ENCODE results near the gene RIPK1.
"Not testable (repeated sequence)": the region's sequence is repeated elsewhere in the genome, so short reads cannot be mapped to it uniquely, and the experiment has no call there.

RIPK1 gene

DNA sequence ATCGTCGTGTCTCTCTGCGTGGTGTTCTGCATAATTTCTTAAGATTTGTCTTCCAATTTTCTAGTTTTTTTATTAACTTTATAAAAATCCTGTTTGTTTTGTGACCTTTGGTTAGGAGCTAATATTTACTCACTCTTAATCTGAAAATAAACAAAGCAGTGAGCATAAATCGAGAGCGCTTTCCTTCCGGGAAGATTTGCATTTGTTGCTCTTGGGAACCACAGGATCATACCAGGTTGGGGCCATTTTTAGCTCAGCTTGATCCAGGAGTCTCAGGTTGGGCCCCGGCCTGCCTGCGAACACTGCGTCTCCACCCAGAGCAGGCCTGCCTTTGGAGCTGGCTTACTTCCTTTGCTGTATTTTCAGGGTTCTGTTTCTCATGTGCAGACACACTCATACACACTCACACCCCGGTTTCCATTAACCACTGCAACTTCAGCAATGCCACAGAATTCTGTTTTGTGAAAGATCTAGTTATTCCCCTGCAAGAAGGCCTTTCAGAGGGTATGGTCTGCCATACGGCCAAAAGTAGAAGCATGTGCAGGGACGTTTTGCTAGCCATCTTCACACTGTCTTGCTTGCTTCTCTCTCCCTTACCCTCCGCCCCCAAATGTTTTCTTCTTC lies 67.5 kb downstream of the RIPK1 start:
- Histone ChIP-seq H3K4me1 (ENCODE audit: insufficient read depth, low read length) (no peaks in the 10 kb centered on the region), H2AFZ (ENCODE audit: low read depth, low read length) (no peak overlapping the region), H3K36me3 (ENCODE audit: insufficient read depth, low read length) (peaks cover 31% of the 10 kb centered on the region), H4K20me1 (ENCODE audit: insufficient read depth, low read length) (no peaks in the 10 kb centered on the region), H3K9ac (ENCODE audit: low read depth, low read length) (no peak overlapping the region), H3K27me3 (ENCODE audit: insufficient read depth, low read length, poor library complexity) (no peaks in the 10 kb centered on the region), H3K4me2 (ENCODE audit: insufficient read depth, low read length) (no peak overlapping the region), H3K4me3 (ENCODE audit: low read depth in 1 of 2, low read length in 2 of 2) (no peak overlapping the region), H3K79me2 (ENCODE audit: insufficient read depth, low read length) (no peaks in the 10 kb centered on the region), H3K9me3 (ENCODE audit: insufficient read depth, low read length, severe bottlenecking) (no peaks in the 10 kb centered on the region), H3K27ac (ENCODE audit: low read length) (no peak overlapping the region)
- ATAC-seq (ENCODE audit: insufficient read depth, low read depth): no peak
- no peak for DNase-seq
- no peak for TF ChIP-seq EZH2 (IDR thresholded peaks at IDR 0.05; ENCODE audit: borderline replicate concordance, low read depth, low read length, severe bottlenecking)
- no peak for TF ChIP-seq CTCF (IDR thresholded peaks at IDR 0.05; ENCODE audit: borderline replicate concordance, extremely low read depth, low read length, poor library complexity, severe bottlenecking)

DNA sequence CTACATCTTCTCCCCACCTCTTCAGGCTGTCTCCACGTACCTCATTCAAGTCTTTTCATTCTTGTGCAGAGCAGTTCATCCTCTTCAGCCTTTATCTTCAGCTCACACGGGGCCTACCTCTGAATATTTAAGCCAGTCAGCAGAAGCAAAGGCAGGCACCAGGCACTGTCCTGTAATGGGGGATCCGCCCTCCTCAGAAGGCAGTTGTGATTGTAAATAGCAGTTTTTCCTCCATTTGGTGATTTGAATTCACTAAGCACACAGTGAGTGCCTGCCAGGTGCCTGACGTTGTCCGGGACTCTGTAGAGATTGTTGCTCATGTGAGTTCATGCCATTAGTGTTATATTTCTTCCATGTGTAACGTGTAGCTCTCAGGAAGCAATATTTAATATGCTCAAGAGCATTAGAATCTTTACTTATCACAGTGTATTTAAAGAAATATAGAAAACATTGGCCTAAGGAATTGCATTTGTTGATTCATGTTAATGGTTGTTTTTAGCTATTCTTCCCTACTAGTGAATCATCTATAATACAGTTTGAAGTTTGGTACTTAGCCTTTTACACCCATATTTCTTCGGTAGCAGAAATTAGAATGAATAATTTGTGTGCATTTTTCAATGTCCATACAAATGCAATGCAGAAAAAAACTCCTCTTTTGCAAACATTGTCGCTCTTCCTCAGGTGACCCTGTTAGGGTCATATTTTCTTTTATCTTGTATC lies 68.2 kb downstream of the RIPK1 start:
- ATAC-seq (ENCODE audit: insufficient read depth, low read depth) (no peak), DNase-seq (no peak)
- no peaks in the 10 kb centered on the region for H3K9me3 ChIP-seq (ENCODE audit: insufficient read depth, low read length, severe bottlenecking)

GRCh38 chr6:3137057-3137777 lies 68.9 kb downstream of the RIPK1 start:
- no peak overlapping the region for H3K27ac ChIP-seq (ENCODE audit: low read length)
- ATAC-seq (ENCODE audit: insufficient read depth, low read depth) (no peak), DNase-seq (no peak)
- H3K4me3 ChIP-seq (ENCODE audit: low read depth in 1 of 2, low read length in 2 of 2): no peak overlapping the region
- H3K27me3 ChIP-seq (ENCODE audit: insufficient read depth, low read length, poor library complexity): no peaks in the 10 kb centered on the region
- no peaks in the 10 kb centered on the region for H3K4me1 ChIP-seq (ENCODE audit: insufficient read depth, low read length)
- no peak overlapping the region for H2AFZ ChIP-seq (ENCODE audit: low read depth, low read length)
- H3K4me2 ChIP-seq (ENCODE audit: insufficient read depth, low read length): no peak overlapping the region
- no peaks in the 10 kb centered on the region for H4K20me1 ChIP-seq (ENCODE audit: insufficient read depth, low read length)
- no peak overlapping the region for H3K9ac ChIP-seq (ENCODE audit: low read depth, low read length)
- H3K9me3 ChIP-seq (ENCODE audit: insufficient read depth, low read length, severe bottlenecking): no peaks in the 10 kb centered on the region
- TF ChIP-seq EZH2 (IDR thresholded peaks at IDR 0.05; ENCODE audit: borderline replicate concordance, low read depth, low read length, severe bottlenecking): no peak
- TF ChIP-seq CTCF (IDR thresholded peaks at IDR 0.05; ENCODE audit: borderline replicate concordance, extremely low read depth, low read length, poor library complexity, severe bottlenecking): no peak
- no peaks in the 10 kb centered on the region for H3K79me2 ChIP-seq (ENCODE audit: insufficient read depth, low read length)
- peaks cover 34% of the 10 kb centered on the region for H3K36me3 ChIP-seq (ENCODE audit: insufficient read depth, low read length)

More for the DNA sequence above, 68.2 kb downstream of the RIPK1 start:
- H3K9ac ChIP-seq (ENCODE audit: low read depth, low read length): no peak overlapping the region
- no peaks in the 10 kb centered on the region for H4K20me1 ChIP-seq (ENCODE audit: insufficient read depth, low read length)
- H3K4me3 ChIP-seq (ENCODE audit: low read depth in 1 of 2, low read length in 2 of 2): no peak overlapping the region
- peaks cover 34% of the 10 kb centered on the region for H3K36me3 ChIP-seq (ENCODE audit: insufficient read depth, low read length)
- H2AFZ ChIP-seq (ENCODE audit: low read depth, low read length): no peak overlapping the region
- no peak for TF ChIP-seq CTCF (IDR thresholded peaks at IDR 0.05; ENCODE audit: borderline replicate concordance, extremely low read depth, low read length, poor library complexity, severe bottlenecking)
- no peak for TF ChIP-seq EZH2 (IDR thresholded peaks at IDR 0.05; ENCODE audit: borderline replicate concordance, low read depth, low read length, severe bottlenecking)
- H3K27ac ChIP-seq (ENCODE audit: low read length): no peak overlapping the region
- H3K4me2 ChIP-seq (ENCODE audit: insufficient read depth, low read length): no peak overlapping the region
- H3K4me1 ChIP-seq (ENCODE audit: insufficient read depth, low read length): no peaks in the 10 kb centered on the region
- H3K27me3 ChIP-seq (ENCODE audit: insufficient read depth, low read length, poor library complexity): no peaks in the 10 kb centered on the region
- no peaks in the 10 kb centered on the region for H3K79me2 ChIP-seq (ENCODE audit: insufficient read depth, low read length)

- H3K27me3 ChIP-seq (ENCODE audit: insufficient read depth, low read length, poor library complexity); ATAC-seq (ENCODE audit: insufficient read depth, low read depth); H3K4me2 ChIP-seq (ENCODE audit: insufficient read depth, low read length); H3K9me3 ChIP-seq (ENCODE audit: insufficient read depth, low read length, severe bottlenecking); H4K20me1 ChIP-seq (ENCODE audit: insufficient read depth, low read length); H3K4me1 ChIP-seq (ENCODE audit: insufficient read depth, low read length); H3K27ac ChIP-seq (ENCODE audit: low read length); H3K9ac ChIP-seq (ENCODE audit: low read depth, low read length); DNase-seq; H2AFZ ChIP-seq (ENCODE audit: low read depth, low read length); H3K79me2 ChIP-seq (ENCODE audit: insufficient read depth, low read length); H3K4me3 ChIP-seq (ENCODE audit: low read depth in 1 of 2, low read length in 2 of 2): not testable (repeated sequence)
- H3K36me3 ChIP-seq (ENCODE audit: insufficient read depth, low read length): peaks cover 34% of the 10 kb centered on the region
Observed at GRCh38 chr6:3137873-3138272, 69.6 kb downstream of the RIPK1 start.
